Measurements from ENCODE around the gene PRAMEF1. TPM values are rescaled to one million over a fixed set of nuclear protein-coding genes. Genes with fewer than 3 reads are reported as not detected.

Gene PRAMEF1, protein sequence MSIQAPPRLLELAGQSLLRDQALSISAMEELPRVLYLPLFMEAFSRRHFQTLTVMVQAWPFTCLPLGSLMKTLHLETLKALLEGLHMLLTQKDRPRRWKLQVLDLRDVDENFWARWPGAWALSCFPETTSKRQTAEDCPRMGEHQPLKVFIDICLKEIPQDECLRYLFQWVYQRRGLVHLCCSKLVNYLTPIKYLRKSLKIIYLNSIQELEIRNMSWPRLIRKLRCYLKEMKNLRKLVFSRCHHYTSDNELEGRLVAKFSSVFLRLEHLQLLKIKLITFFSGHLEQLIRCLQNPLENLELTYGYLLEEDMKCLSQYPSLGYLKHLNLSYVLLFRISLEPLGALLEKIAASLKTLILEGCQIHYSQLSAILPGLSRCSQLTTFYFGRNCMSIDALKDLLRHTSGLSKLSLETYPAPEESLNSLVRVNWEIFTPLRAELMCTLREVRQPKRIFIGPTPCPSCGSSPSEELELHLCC
- not detected in 5 replicates for total RNA-seq (2022; extraction: Qiagen RNA extraction; ENCODE audit: low read depth)

DNA sequence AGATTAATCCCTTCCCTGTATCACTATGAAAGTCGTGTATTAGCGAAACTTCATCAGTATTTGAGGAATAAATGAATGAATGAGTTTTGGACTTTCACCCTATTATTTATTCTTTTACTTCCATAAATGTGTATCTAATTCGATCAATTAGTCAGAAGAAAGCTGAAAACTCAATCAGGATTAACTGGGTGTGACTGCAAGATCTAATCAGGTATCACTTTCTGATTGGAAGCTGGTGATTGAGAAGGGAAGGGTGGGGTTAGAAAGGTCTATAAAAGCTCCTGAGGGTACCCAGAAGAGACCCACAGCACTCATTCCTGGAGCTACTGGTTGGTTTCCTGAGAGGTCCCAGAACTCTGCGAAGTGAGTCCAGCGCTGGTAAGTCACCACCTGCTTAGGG, at the start of gene PRAMEF1:
Gene PRAMEF1, plus strand, starts transcription at position 301 of the 400 bp plus-strand sequence. CDS start 1,831 bp downstream, outside the sequence.

GRCh38 chr1:12745992-12746323, 45.2 kb upstream of the PRAMEF1 start, which contains the start of gene CFAP107:
Gene CFAP107, plus strand, starts transcription at chr1:12746200. Its CDS starts 231 bp downstream, at chr1:12746431.

GRCh38 chr1:12773438-12773837, 17.8 kb upstream of the PRAMEF1 start, which contains the start of gene PRAMEF12:
Gene PRAMEF12, plus strand, starts transcription at chr1:12773738. Its CDS starts 1,130 bp downstream, at chr1:12774868.

DNA sequence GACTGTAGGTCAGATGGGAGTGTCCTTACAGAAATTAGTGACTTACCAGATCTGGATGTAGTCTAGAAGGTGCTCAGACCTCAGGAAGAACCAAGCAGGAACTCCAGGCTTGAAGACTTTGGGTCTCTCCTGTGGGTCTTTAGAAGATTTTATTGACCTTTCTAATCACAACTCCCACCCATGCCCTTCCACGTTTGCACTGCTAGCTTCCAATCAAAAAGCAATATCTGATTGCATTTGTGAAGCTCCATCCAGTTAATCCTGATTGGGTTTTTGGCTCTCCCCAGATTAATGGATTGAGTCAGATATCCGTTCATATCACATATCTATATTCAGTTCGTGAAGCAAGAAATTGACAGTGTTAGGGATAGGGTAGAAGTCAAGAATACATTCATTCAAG, 40.1 kb downstream of the PRAMEF1 start, which contains the start of gene PRAMEF11:
Gene PRAMEF11, minus strand, starts transcription at position 101 of the 400 bp plus-strand sequence. CDS start 2,621 bp downstream, outside the sequence.

Other genes with a start within 250 kb of the PRAMEF1 start
- 42.2 to 64.4 TPM (median 56.3 TPM) in 5 replicates for gene DHRS3, start 173.2 kb upstream of the PRAMEF1 start, total RNA-seq (2022; extraction: Qiagen RNA extraction; ENCODE audit: low read depth)
- gene AADACL4, start 147.3 kb upstream of the PRAMEF1 start, total RNA-seq (2022; extraction: Qiagen RNA extraction; ENCODE audit: low read depth), result not detected in 5 replicates
- gene AADACL3, start 75.3 kb upstream of the PRAMEF1 start, total RNA-seq (2022; extraction: Qiagen RNA extraction; ENCODE audit: low read depth), result not detected in 5 replicates
- gene CFAP107, start 45.2 kb upstream of the PRAMEF1 start, total RNA-seq (2022; extraction: Qiagen RNA extraction; ENCODE audit: low read depth), result not detected in 5 replicates
- gene PRAMEF12, start 17.7 kb upstream of the PRAMEF1 start, total RNA-seq (2022; extraction: Qiagen RNA extraction; ENCODE audit: low read depth), result not detected in 5 replicates
- gene PRAMEF11, start 40.0 kb downstream of the PRAMEF1 start, total RNA-seq (2022; extraction: Qiagen RNA extraction; ENCODE audit: low read depth), result not detected in 5 replicates
- not detected in 5 replicates for gene HNRNPCL1, start 57.3 kb downstream of the PRAMEF1 start, total RNA-seq (2022; extraction: Qiagen RNA extraction; ENCODE audit: low read depth)
- gene PRAMEF2, start 65.7 kb downstream of the PRAMEF1 start, total RNA-seq (2022; extraction: Qiagen RNA extraction; ENCODE audit: low read depth), result not detected in 5 replicates
- gene PRAMEF4, start 94.8 kb downstream of the PRAMEF1 start, total RNA-seq (2022; extraction: Qiagen RNA extraction; ENCODE audit: low read depth), result not detected in 5 replicates
- gene PRAMEF10, start 106.9 kb downstream of the PRAMEF1 start, total RNA-seq (2022; extraction: Qiagen RNA extraction; ENCODE audit: low read depth), result not detected in 5 replicates
- gene PRAMEF7, start 125.2 kb downstream of the PRAMEF1 start, total RNA-seq (2022; extraction: Qiagen RNA extraction; ENCODE audit: low read depth), result not detected in 5 replicates
- gene PRAMEF6, start 156.2 kb downstream of the PRAMEF1 start, total RNA-seq (2022; extraction: Qiagen RNA extraction; ENCODE audit: low read depth), result not detected in 5 replicates

Data from A549 treated with DMSO at 1 μM for 4 hours (cell line).